ENCODE data around the gene DPM3.
"Not testable (repeated sequence)": the region's sequence is repeated elsewhere in the genome, so short reads cannot be mapped to it uniquely, and the experiment has no call there.

DPM3 gene

GRCh38 chr1:155158991-155159390, 18.7 kb upstream of the DPM3 start:
- no peak for DNase-seq

GRCh38 chr1:155155996-155156643, 15.8 kb upstream of the DPM3 start:
- DNase-seq = not testable (repeated sequence)

- DNase-seq = no peak
Observed at GRCh38 chr1:155145491-155145890, 5.2 kb upstream of the DPM3 start.

GRCh38 chr1:155141749-155142148, 1.4 kb upstream of the DPM3 start:
- DNase-seq = no peak

GRCh38 chr1:155140630-155140953, 261 bp upstream of the DPM3 start:
- DNase-seq = no peak

- DNase-seq = no peak
Observed at GRCh38 chr1:155137154-155137949, 3.0 kb downstream of the DPM3 start.

- DNase-seq = peak in 1 of 5 experiments; percentile 54
Observed at GRCh38 chr1:155136748-155137147, 3.6 kb downstream of the DPM3 start.

- peak; percentile 86 to 94 (median 89) for DNase-seq
Observed at GRCh38 chr1:155135415-155136028, 4.8 kb downstream of the DPM3 start, which contains the start of gene SLC50A1. SLC50A1 (plus strand) TSS chr1:155135852; CDS start chr1:155135912, 60 bp downstream.

GRCh38 chr1:155134880-155135414, 5.4 kb downstream of the DPM3 start:
- peak in 2 of 5 experiments; percentile 16 to 70 for DNase-seq

- no peak for DNase-seq
Observed at GRCh38 chr1:155134322-155134721, 6.0 kb downstream of the DPM3 start.

- DNase-seq = no peak
Observed at GRCh38 chr1:155133799-155134281, 6.5 kb downstream of the DPM3 start.

- no peak for DNase-seq
Observed at GRCh38 chr1:155131856-155132255, 8.5 kb downstream of the DPM3 start.

GRCh38 chr1:155131285-155131684, 9.0 kb downstream of the DPM3 start:
- DNase-seq = no peak

GRCh38 chr1:155130272-155131006, 9.9 kb downstream of the DPM3 start:
- DNase-seq = no peak

- no peak for DNase-seq
Observed at GRCh38 chr1:155128755-155129473, 11.4 kb downstream of the DPM3 start.

GRCh38 chr1:155127967-155128754, 12.2 kb downstream of the DPM3 start:
- no peak for DNase-seq

GRCh38 chr1:155127105-155127966, 13.0 kb downstream of the DPM3 start, which contains the start of gene EFNA1:
EFNA1 (plus strand) TSS chr1:155127876; CDS start chr1:155127978, 102 bp downstream.
- peak in 4 of 5 experiments; percentile 9 to 31 (median 28) for DNase-seq

GRCh38 chr1:155126556-155127104, 13.7 kb downstream of the DPM3 start:
- DNase-seq = peak in 2 of 5 experiments; percentile 17 to 77

GRCh38 chr1:155125946-155126555, 14.3 kb downstream of the DPM3 start:
- DNase-seq = no peak
